GM18519 (cell line): Measurements from ENCODE around the gene ST6GAL2.

ENCODE experiments used
- ATAC-seq: cut with Tn5 transposase; IDR thresholded peaks from one replicate; pipeline ENCODE4 v1.9.1; 2021; ENCODE audit warnings: mild to moderate bottlenecking, moderate library complexity; ENCODE audit not compliant: unreplicated experiment, low FRiP score

The ST6GAL2 gene

GRCh38 chr2:106831241-106831640 lies 54.7 kb downstream of the ST6GAL2 start:
- no peak for ATAC-seq

- ATAC-seq: no peak
Observed at GRCh38 chr2:106830191-106830590, 55.8 kb downstream of the ST6GAL2 start.

GRCh38 chr2:106828119-106828518 lies 57.8 kb downstream of the ST6GAL2 start:
- ATAC-seq: no peak

- no peak for ATAC-seq
Observed at GRCh38 chr2:106827158-106827557, 58.8 kb downstream of the ST6GAL2 start.

- ATAC-seq: no peak
Observed at GRCh38 chr2:106825161-106825560, 60.8 kb downstream of the ST6GAL2 start.

GRCh38 chr2:106816974-106817373 lies 69.0 kb downstream of the ST6GAL2 start:
- no peak for ATAC-seq

GRCh38 chr2:106812841-106813240 lies 73.1 kb downstream of the ST6GAL2 start:
- no peak for ATAC-seq

- ATAC-seq: no peak
Observed at GRCh38 chr2:106812383-106812782, 73.6 kb downstream of the ST6GAL2 start.

GRCh38 chr2:106805716-106806115 lies 80.3 kb downstream of the ST6GAL2 start:
- ATAC-seq: no peak

- ATAC-seq: no peak
Observed at GRCh38 chr2:106804161-106804560, 81.8 kb downstream of the ST6GAL2 start.

GRCh38 chr2:106800976-106801655 lies 84.9 kb downstream of the ST6GAL2 start:
- ATAC-seq: no peak

- no peak for ATAC-seq
Observed at GRCh38 chr2:106800180-106800579, 85.8 kb downstream of the ST6GAL2 start.

- no peak for ATAC-seq
Observed at GRCh38 chr2:106798826-106799552, 87.0 kb downstream of the ST6GAL2 start.

- no peak for ATAC-seq
Observed at GRCh38 chr2:106797494-106797893, 88.5 kb downstream of the ST6GAL2 start.

GRCh38 chr2:106792671-106793070 lies 93.3 kb downstream of the ST6GAL2 start:
- ATAC-seq: no peak

- no peak for ATAC-seq
Observed at GRCh38 chr2:106789185-106789584, 96.8 kb downstream of the ST6GAL2 start.

GRCh38 chr2:106782681-106783080 lies 103.3 kb downstream of the ST6GAL2 start:
- ATAC-seq: no peak

GRCh38 chr2:106781196-106781595 lies 104.8 kb downstream of the ST6GAL2 start:
- ATAC-seq: no peak

- ATAC-seq: no peak
Observed at GRCh38 chr2:106771811-106772210, 114.2 kb downstream of the ST6GAL2 start.

- no peak for ATAC-seq
Observed at GRCh38 chr2:106770986-106771385, 115.0 kb downstream of the ST6GAL2 start.

- ATAC-seq: no peak
Observed at GRCh38 chr2:106764614-106765013, 121.4 kb downstream of the ST6GAL2 start.

GRCh38 chr2:106759966-106760365 lies 126.0 kb downstream of the ST6GAL2 start:
- no peak for ATAC-seq
